Stimulated activated CD4-positive, alpha-beta T cell treated with anti-CD3 and anti-CD28 coated beads, Interleukin-1b, Interleukin-23, amount 100 ng/mL, for 1 hour (primary cell): Measurements from ENCODE around the gene ADAMTS13.
"Not testable (repeated sequence)": the region's sequence is repeated elsewhere in the genome, so short reads cannot be mapped to it uniquely, and the experiment has no call there.

Source experiments
- DNase-seq, 2 donors: peaks; one replicate each; pipeline ENCODE4 v3.0.0-alpha.2; 2020; ENCODE audit warnings: low read depth in 2 of 2

The ADAMTS13 gene

GRCh38 chr9:133421615-133422542 lies at the start of gene ADAMTS13:
TSS of gene ADAMTS13 (plus strand) at chr9:133422367. CDS start at chr9:133422444, 77 bp downstream.
- DNase-seq = no peak

DNA sequence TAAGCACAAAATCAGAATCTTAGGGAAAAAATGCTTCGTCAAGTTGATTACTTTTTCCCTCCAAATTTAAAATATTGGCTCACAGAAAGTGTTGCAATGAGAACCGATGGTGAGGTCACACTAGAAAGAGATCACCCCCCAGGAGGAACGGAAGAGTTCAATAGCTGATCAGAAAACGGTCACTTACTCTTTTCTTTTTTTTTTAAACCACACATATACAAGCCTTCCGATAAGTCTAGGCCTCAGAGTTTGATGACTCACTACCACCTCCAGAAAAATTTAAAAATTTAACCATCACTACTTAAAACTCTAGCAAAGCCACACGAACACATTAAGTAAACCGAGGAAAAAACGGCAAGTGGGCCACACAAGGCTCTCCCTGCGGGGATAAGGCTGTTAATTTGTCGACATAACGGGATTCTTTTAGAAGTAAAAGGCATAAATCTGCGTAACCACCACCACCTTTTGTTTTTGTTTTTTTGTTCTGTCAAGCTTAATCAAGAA lies 47.5 kb upstream of the ADAMTS13 start:
- no peak for DNase-seq

GRCh38 chr9:133375116-133375723 lies 46.9 kb upstream of the ADAMTS13 start:
- no peak for DNase-seq

- DNase-seq = peak; percentile 85 to 95
Observed at GRCh38 chr9:133375724-133376654, 46.2 kb upstream of the ADAMTS13 start, which contains the start of the genes STKLD1 and SURF4. TSS of gene STKLD1 (plus strand) at chr9:133376366. CDS start at chr9:133376474, 108 bp downstream. TSS of gene SURF4 (minus strand) at chr9:133376060. CDS start at chr9:133375969, 91 bp downstream.

DNA sequence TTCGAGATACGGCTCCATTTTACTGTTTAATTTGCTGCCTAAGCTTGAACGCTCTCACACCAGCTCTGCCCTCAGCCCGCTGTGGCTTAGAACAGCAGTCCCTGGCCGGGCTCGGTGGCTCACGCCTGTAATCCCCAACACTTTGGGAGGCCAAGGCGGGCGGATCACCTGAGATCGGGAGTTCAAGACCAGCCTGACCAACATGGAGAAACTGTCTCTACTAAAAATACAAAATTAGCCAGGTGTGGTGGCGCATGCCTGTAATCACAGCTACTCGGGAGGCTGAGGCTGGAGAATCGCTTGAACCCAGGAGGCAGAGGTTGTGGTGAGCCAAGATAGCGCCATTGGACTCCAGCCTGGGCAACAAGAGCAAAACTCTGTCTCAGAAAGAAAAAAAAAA lies 44.9 kb upstream of the ADAMTS13 start:
- DNase-seq = not testable (repeated sequence)

DNA sequence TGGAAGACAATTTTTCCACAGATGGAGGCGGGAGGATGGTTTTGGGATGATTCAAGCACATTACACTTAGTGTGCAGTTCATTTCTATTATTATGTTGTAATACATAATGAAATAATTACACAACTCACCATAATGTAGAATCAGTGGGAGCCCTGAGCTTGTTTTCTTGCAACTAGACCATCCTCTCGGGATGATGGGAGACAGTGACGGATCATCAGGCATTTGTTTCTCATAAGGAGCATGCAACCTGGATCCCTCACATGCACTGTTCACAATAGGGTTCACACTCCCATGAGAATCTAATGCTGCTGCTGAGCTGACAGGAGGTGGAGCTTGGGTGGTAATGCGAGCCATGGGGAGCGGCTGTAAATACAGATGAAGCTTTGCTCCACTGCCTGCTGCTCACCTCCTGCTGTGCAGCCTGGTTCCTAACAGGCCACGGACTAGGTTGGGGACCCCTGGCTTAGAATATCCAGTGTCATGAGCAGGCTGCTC lies 44.4 kb upstream of the ADAMTS13 start:
- DNase-seq = no peak

- DNase-seq = no peak
Observed at GRCh38 chr9:133378408-133378962, 43.7 kb upstream of the ADAMTS13 start.

GRCh38 chr9:133379153-133380086 lies 42.7 kb upstream of the ADAMTS13 start:
- DNase-seq = no peak

- DNase-seq = no peak
Observed at GRCh38 chr9:133380734-133381133, 41.4 kb upstream of the ADAMTS13 start.

GRCh38 chr9:133382507-133383141 lies 39.5 kb upstream of the ADAMTS13 start:
- DNase-seq = no peak

DNA sequence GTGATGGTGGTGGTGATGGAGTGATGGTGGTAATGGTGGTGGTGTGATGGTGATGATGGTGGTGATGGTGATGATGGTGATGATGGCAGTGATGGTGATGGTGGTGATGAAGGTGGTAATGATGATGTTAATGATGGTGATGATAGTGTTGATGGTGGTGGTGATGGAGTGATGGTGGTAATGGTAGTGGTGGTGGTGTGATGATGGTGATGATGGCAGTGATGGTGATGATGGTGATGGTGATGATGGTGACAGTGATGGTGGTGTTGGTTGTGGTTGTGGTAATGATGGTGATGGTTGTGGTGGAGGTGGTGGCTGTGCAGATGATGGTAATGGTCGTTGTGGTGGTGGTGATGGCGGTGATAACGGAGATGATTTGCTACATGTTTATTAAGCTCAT lies 38.7 kb upstream of the ADAMTS13 start:
- DNase-seq = no peak

- DNase-seq = no peak
Observed at GRCh38 chr9:133384736-133385321, 37.3 kb upstream of the ADAMTS13 start.

- DNase-seq = no peak
Observed at GRCh38 chr9:133385452-133385851, 36.7 kb upstream of the ADAMTS13 start.

DNA sequence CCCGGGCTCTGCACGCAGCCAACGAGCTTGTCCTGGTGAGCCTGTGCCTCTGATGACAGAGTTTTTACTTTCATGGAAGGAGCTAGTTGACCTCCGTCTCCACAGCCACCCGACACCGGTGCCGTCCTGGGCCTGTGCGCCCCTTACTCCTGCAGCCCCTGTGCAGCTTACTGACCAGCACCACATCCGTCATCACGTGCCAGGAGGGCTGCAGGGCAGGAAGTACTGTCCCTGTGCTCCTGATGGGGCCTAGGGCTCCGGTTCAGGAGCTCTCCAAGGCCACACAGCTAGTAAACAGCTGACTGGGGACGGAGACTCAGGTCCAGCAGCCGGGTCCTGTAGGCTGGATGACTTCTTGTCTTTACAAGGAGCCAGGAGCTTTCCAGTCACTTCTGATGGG lies 35.8 kb upstream of the ADAMTS13 start:
- no peak for DNase-seq

GRCh38 chr9:133387680-133388079 lies 34.5 kb upstream of the ADAMTS13 start:
- DNase-seq = no peak

GRCh38 chr9:133389025-133389557 lies 33.1 kb upstream of the ADAMTS13 start:
- DNase-seq = no peak

- no peak for DNase-seq
Observed at GRCh38 chr9:133389562-133389961, 32.6 kb upstream of the ADAMTS13 start.

GRCh38 chr9:133390713-133391112 lies 31.5 kb upstream of the ADAMTS13 start:
- DNase-seq = no peak

DNA sequence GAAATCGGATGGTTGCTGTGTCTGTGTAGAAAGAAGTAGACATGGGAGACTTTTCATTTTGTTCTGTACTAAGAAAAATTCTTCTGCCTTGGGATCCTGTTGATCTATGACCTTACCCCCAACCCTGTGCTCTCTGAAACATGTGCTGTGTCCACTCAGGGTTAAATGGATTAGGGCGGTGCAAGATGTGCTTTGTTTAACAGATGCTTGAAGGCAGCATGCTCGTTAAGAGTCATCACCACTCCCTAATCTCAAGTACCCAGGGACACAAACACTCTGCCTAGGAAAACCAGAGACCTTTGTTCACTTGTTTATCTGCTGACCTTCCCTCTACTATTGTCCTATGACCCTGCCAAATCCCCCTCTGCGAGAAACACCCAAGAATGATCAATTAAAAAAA lies 30.7 kb upstream of the ADAMTS13 start:
- not testable (repeated sequence) for DNase-seq
